Measurements from ENCODE around the gene FOXL3.

DNA sequence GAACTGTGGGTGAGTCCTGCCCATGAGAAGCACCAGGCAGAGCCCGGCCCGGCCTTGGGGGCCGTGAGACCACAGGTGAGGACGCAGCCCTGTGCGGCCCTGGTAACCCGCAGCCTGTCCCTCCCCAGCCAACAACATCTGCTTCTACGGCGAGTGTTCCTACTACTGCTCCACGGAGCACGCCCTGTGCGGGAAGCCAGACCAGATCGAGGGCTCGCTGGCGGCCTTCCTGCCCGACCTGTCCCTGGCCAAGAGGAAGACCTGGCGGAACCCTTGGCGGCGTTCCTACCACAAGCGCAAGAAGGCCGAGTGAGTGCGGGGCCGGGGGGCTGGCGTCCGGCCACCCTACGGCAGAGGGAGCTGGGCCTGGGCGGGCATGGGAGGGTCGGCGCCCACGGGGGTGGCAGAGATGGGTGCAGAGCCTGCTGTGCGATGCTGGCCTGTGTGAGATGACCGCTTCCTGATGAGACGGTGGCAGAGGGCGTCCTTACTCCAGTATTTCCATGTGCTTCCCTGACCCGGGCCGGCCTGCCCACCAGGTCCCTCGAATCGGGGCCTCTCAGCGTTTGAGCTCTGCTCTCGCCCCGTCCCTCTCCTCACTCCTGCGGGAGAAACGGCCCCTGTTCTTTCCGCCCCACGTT lies 34.1 kb upstream of the FOXL3 start:
- no peak for TF ChIP-seq TAF1 (conservative IDR thresholded peaks at IDR 0.05)
- TF ChIP-seq, protein P1, sequence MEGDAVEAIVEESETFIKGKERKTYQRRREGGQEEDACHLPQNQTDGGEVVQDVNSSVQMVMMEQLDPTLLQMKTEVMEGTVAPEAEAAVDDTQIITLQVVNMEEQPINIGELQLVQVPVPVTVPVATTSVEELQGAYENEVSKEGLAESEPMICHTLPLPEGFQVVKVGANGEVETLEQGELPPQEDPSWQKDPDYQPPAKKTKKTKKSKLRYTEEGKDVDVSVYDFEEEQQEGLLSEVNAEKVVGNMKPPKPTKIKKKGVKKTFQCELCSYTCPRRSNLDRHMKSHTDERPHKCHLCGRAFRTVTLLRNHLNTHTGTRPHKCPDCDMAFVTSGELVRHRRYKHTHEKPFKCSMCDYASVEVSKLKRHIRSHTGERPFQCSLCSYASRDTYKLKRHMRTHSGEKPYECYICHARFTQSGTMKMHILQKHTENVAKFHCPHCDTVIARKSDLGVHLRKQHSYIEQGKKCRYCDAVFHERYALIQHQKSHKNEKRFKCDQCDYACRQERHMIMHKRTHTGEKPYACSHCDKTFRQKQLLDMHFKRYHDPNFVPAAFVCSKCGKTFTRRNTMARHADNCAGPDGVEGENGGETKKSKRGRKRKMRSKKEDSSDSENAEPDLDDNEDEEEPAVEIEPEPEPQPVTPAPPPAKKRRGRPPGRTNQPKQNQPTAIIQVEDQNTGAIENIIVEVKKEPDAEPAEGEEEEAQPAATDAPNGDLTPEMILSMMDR (IDR thresholded peaks at IDR 0.05; ENCODE audit: low read depth, low read length, missing input control): no peak
- TF ChIP-seq, protein P2, sequence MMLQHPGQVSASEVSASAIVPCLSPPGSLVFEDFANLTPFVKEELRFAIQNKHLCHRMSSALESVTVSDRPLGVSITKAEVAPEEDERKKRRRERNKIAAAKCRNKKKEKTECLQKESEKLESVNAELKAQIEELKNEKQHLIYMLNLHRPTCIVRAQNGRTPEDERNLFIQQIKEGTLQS (IDR thresholded peaks at IDR 0.05): no peak

Data from liver (tissue), 3 donors.